ENCODE results near the gene ANGPT4.
"Not testable (repeated sequence)": the region's sequence is repeated elsewhere in the genome, so short reads cannot be mapped to it uniquely, and the experiment has no call there.

Gene ANGPT4

GRCh38 chr20:869606-870005 is 46.5 kb downstream of the ANGPT4 start:
- H3K9me3 ChIP-seq (ENCODE audit: control insufficient read depth in 1 of 2, low read length in 2 of 2), result no peaks in the 10 kb centered on the region
- H3K27me3 ChIP-seq (ENCODE audit: low read depth, low read length), result no peaks in the 10 kb centered on the region
- no peak overlapping the region for H3K27ac ChIP-seq (ENCODE audit: low read length)
- no peaks in the 10 kb centered on the region for H3K4me1 ChIP-seq (ENCODE audit: control insufficient read depth in 1 of 2, insufficient read depth in 2 of 2, low read length in 2 of 2)
- no peaks in the 10 kb centered on the region for H3K36me3 ChIP-seq (ENCODE audit: control insufficient read depth in 1 of 2, insufficient read depth in 2 of 2, low read length in 2 of 2)
- H3K4me3 ChIP-seq (ENCODE audit: low read depth in 1 of 2, low read length in 2 of 2), result no peak overlapping the region

DNA sequence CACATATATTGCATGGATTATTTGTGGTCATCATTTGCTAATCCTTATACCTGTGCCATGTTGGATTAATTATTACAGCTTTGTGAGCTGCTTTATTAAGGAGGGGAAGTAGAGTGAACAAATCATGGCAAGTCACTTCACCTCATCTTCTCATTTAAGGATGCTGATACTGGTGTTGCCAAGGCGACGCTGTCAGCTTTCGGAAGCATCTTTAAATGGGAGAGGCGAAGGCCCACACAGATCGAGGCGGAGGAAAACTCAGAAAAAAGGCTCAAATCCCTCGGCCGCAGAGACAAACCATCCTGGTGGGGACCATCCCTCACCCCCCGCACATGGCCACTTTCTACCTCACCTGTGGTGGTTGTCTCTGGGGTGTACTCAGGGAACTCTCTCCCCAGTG is 47.9 kb downstream of the ANGPT4 start:
- H3K9me3 ChIP-seq (ENCODE audit: control insufficient read depth in 1 of 2, low read length in 2 of 2), result no peaks in the 10 kb centered on the region
- H3K4me3 ChIP-seq (ENCODE audit: low read depth in 1 of 2, low read length in 2 of 2), result no peak overlapping the region
- H3K27me3 ChIP-seq (ENCODE audit: low read depth, low read length), result no peaks in the 10 kb centered on the region
- no peaks in the 10 kb centered on the region for H3K36me3 ChIP-seq (ENCODE audit: control insufficient read depth in 1 of 2, insufficient read depth in 2 of 2, low read length in 2 of 2)
- H3K27ac ChIP-seq (ENCODE audit: low read length), result no peak overlapping the region
- no peaks in the 10 kb centered on the region for H3K4me1 ChIP-seq (ENCODE audit: control insufficient read depth in 1 of 2, insufficient read depth in 2 of 2, low read length in 2 of 2)

DNA sequence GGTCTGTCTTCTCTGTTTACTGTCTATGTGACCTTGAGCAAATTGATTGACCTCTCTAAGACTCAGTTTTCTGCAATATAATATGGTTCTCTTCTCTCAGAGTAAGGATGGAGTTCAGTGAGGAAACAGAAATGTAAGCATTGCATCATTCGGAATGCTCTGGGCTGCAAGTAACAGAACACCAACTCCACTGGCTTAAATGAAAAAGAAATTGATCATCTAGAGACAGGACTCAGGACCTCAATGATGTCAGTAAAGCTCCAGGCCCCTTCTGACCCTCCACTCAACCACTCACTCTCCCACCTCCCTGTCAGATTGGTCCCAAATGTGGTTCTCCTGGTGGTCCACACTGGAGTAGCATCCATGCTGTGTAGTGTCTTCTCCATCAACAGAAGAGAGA is 50.7 kb downstream of the ANGPT4 start:
- H3K4me1 ChIP-seq (ENCODE audit: control insufficient read depth in 1 of 2, insufficient read depth in 2 of 2, low read length in 2 of 2), result no peaks in the 10 kb centered on the region
- H3K9me3 ChIP-seq (ENCODE audit: control insufficient read depth in 1 of 2, low read length in 2 of 2), result no peaks in the 10 kb centered on the region
- no peaks in the 10 kb centered on the region for H3K36me3 ChIP-seq (ENCODE audit: control insufficient read depth in 1 of 2, insufficient read depth in 2 of 2, low read length in 2 of 2)
- H3K27ac ChIP-seq (ENCODE audit: low read length), result no peak overlapping the region
- no peak overlapping the region for H3K4me3 ChIP-seq (ENCODE audit: low read depth in 1 of 2, low read length in 2 of 2)
- H3K27me3 ChIP-seq (ENCODE audit: low read depth, low read length), result no peaks in the 10 kb centered on the region

- Histone ChIP-seq H3K27ac (ENCODE audit: low read length) (no peak overlapping the region), H3K9me3 (ENCODE audit: control insufficient read depth in 1 of 2, low read length in 2 of 2) (no peaks in the 10 kb centered on the region), H3K4me1 (ENCODE audit: control insufficient read depth in 1 of 2, insufficient read depth in 2 of 2, low read length in 2 of 2) (no peaks in the 10 kb centered on the region), H3K4me3 (ENCODE audit: low read depth in 1 of 2, low read length in 2 of 2) (no peak overlapping the region), H3K36me3 (ENCODE audit: control insufficient read depth in 1 of 2, insufficient read depth in 2 of 2, low read length in 2 of 2) (no peaks in the 10 kb centered on the region), H3K27me3 (ENCODE audit: low read depth, low read length) (no peaks in the 10 kb centered on the region)
Measured at GRCh38 chr20:860891-861290, 55.2 kb downstream of the ANGPT4 start.

DNA sequence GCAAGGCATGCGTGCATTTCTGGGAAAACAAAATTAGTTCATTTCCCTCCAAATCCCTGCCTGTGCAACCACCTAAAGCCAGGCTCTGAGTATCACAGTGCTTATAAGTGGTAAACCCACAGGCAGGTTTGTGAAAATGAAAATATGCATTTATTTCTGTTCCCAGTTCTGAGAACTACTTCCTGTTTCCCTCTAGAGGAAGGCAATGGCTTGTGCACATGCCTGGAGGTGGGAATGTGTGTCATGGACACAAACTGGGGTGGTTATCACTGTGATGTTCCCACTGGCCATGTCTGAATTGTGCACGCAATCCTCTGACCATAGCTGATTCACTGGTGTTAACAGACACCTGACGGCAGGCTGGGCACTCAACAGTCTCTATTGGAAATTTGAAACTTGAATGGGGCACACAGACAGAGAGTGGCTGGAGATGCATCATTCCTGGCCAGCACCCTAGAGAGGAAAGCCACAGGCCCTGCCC is 56.3 kb downstream of the ANGPT4 start:
- H3K4me1 ChIP-seq (ENCODE audit: control insufficient read depth in 1 of 2, insufficient read depth in 2 of 2, low read length in 2 of 2), result no peaks in the 10 kb centered on the region
- no peak overlapping the region for H3K27ac ChIP-seq (ENCODE audit: low read length)
- no peaks in the 10 kb centered on the region for H3K36me3 ChIP-seq (ENCODE audit: control insufficient read depth in 1 of 2, insufficient read depth in 2 of 2, low read length in 2 of 2)
- no peak overlapping the region for H3K4me3 ChIP-seq (ENCODE audit: low read depth in 1 of 2, low read length in 2 of 2)
- no peaks in the 10 kb centered on the region for H3K27me3 ChIP-seq (ENCODE audit: low read depth, low read length)
- H3K9me3 ChIP-seq (ENCODE audit: control insufficient read depth in 1 of 2, low read length in 2 of 2), result no peaks in the 10 kb centered on the region

DNA sequence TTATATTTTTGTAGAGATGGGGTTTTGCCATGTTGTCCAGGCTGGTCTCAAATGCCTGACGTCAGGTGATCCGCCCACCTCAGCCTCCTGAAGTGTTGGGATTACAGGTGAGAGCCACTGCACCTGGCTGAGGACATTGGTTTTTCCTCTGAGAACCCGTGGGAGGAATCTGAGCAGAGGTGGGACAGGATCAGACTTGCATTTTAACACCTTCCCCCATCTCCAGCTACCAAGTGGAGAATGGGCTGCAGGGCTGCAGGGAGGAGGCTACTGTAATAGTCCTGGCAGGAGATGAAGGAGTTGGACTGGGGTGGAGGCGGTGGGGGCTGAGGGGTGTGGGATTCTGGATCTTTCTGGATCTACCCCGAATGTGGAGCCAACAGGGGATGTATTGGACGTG is 58.1 kb downstream of the ANGPT4 start:
- Histone ChIP-seq H3K36me3 (ENCODE audit: control insufficient read depth in 1 of 2, insufficient read depth in 2 of 2, low read length in 2 of 2) (no peaks in the 10 kb centered on the region), H3K27me3 (ENCODE audit: low read depth, low read length) (no peaks in the 10 kb centered on the region), H3K9me3 (ENCODE audit: control insufficient read depth in 1 of 2, low read length in 2 of 2) (no peaks in the 10 kb centered on the region), H3K4me3 (ENCODE audit: low read depth in 1 of 2, low read length in 2 of 2) (no peak overlapping the region), H3K27ac (ENCODE audit: low read length) (no peak overlapping the region), H3K4me1 (ENCODE audit: control insufficient read depth in 1 of 2, insufficient read depth in 2 of 2, low read length in 2 of 2) (no peaks in the 10 kb centered on the region)

GRCh38 chr20:856361-856775 is 59.8 kb downstream of the ANGPT4 start:
- Histone ChIP-seq H3K27me3 (ENCODE audit: low read depth, low read length) (no peaks in the 10 kb centered on the region), H3K4me1 (ENCODE audit: control insufficient read depth in 1 of 2, insufficient read depth in 2 of 2, low read length in 2 of 2) (no peaks in the 10 kb centered on the region), H3K9me3 (ENCODE audit: control insufficient read depth in 1 of 2, low read length in 2 of 2) (no peaks in the 10 kb centered on the region), H3K36me3 (ENCODE audit: control insufficient read depth in 1 of 2, insufficient read depth in 2 of 2, low read length in 2 of 2) (no peaks in the 10 kb centered on the region), H3K4me3 (ENCODE audit: low read depth in 1 of 2, low read length in 2 of 2) (no peak overlapping the region), H3K27ac (ENCODE audit: low read length) (no peak overlapping the region)

DNA sequence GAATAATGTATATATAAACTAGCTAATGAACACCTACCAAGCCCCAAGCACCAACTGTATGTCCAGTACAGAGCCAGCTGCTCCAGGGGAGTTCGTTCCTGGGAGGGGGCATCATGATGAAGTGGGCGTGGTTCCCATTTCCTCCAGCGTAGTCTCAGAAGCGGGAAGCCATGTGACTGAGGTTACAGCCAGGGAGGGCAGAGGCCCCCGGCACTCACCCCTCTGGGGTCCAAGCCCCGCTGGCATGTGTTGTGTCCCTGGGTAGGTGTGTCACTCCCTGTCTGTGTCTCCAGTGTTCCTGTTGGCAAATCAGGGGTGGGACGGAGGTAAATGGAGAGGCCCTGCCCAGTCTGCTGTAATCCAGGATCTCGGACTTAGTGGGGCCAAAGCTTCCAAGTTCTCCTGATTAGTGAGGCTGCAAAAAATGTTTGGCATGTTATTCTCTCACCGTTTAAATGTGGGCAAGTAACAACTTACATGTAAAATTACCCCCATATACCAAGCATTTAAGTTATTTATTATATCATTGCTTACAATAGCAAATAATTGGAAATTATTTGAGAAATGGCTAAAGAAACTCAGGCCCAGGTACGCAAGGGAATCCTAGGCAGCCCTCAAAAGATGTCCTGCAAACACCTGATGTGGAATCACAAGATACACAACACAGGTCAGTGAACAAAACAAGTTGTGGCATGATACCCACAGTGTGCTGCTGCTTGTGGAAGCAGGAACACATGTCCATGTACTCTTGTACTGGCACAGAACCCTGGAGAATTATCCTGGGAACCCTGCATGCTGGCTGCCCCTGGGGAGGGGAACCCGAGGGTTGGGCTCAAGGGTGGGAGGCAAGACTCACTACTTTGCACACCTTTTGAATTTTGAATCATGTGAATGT is 60.4 kb downstream of the ANGPT4 start:
- Histone ChIP-seq H3K27ac (ENCODE audit: low read length) (no peak overlapping the region), H3K4me1 (ENCODE audit: control insufficient read depth in 1 of 2, insufficient read depth in 2 of 2, low read length in 2 of 2) (no peaks in the 10 kb centered on the region), H3K27me3 (ENCODE audit: low read depth, low read length) (no peaks in the 10 kb centered on the region), H3K36me3 (ENCODE audit: control insufficient read depth in 1 of 2, insufficient read depth in 2 of 2, low read length in 2 of 2) (no peaks in the 10 kb centered on the region), H3K9me3 (ENCODE audit: control insufficient read depth in 1 of 2, low read length in 2 of 2) (no peaks in the 10 kb centered on the region), H3K4me3 (ENCODE audit: low read depth in 1 of 2, low read length in 2 of 2) (no peak overlapping the region)

GRCh38 chr20:854601-855000 is 61.5 kb downstream of the ANGPT4 start:
- Histone ChIP-seq H3K27ac (ENCODE audit: low read length) (no peak overlapping the region), H3K4me1 (ENCODE audit: control insufficient read depth in 1 of 2, insufficient read depth in 2 of 2, low read length in 2 of 2) (no peaks in the 10 kb centered on the region), H3K36me3 (ENCODE audit: control insufficient read depth in 1 of 2, insufficient read depth in 2 of 2, low read length in 2 of 2) (no peaks in the 10 kb centered on the region), H3K9me3 (ENCODE audit: control insufficient read depth in 1 of 2, low read length in 2 of 2) (no peaks in the 10 kb centered on the region), H3K27me3 (ENCODE audit: low read depth, low read length) (no peaks in the 10 kb centered on the region), H3K4me3 (ENCODE audit: low read depth in 1 of 2, low read length in 2 of 2) (no peak overlapping the region)

GRCh38 chr20:853406-853996 is 62.6 kb downstream of the ANGPT4 start:
- Histone ChIP-seq H3K27ac (ENCODE audit: low read length) (no peak overlapping the region), H3K4me1 (ENCODE audit: control insufficient read depth in 1 of 2, insufficient read depth in 2 of 2, low read length in 2 of 2) (no peaks in the 10 kb centered on the region), H3K36me3 (ENCODE audit: control insufficient read depth in 1 of 2, insufficient read depth in 2 of 2, low read length in 2 of 2) (no peaks in the 10 kb centered on the region), H3K27me3 (ENCODE audit: low read depth, low read length) (no peaks in the 10 kb centered on the region), H3K9me3 (ENCODE audit: control insufficient read depth in 1 of 2, low read length in 2 of 2) (no peaks in the 10 kb centered on the region), H3K4me3 (ENCODE audit: low read depth in 1 of 2, low read length in 2 of 2) (no peak overlapping the region)

GRCh38 chr20:848731-849130 is 67.4 kb downstream of the ANGPT4 start:
- peaks cover 0 to 18% of the 10 kb centered on the region in 2 donors for H3K4me1 ChIP-seq (ENCODE audit: control insufficient read depth in 1 of 2, insufficient read depth in 2 of 2, low read length in 2 of 2)
- H3K36me3 ChIP-seq (ENCODE audit: control insufficient read depth in 1 of 2, insufficient read depth in 2 of 2, low read length in 2 of 2); H3K27ac ChIP-seq (ENCODE audit: low read length); H3K27me3 ChIP-seq (ENCODE audit: low read depth, low read length); H3K4me3 ChIP-seq (ENCODE audit: low read depth in 1 of 2, low read length in 2 of 2); H3K9me3 ChIP-seq (ENCODE audit: control insufficient read depth in 1 of 2, low read length in 2 of 2): not testable (repeated sequence)

All from muscle layer of duodenum (tissue), 2 donors.